ENCODE measurements around the gene SH3RF3.
A peak's percentile ranks its signal among the peaks of the same experiment; 100 is the strongest.

SH3RF3 gene

DNA sequence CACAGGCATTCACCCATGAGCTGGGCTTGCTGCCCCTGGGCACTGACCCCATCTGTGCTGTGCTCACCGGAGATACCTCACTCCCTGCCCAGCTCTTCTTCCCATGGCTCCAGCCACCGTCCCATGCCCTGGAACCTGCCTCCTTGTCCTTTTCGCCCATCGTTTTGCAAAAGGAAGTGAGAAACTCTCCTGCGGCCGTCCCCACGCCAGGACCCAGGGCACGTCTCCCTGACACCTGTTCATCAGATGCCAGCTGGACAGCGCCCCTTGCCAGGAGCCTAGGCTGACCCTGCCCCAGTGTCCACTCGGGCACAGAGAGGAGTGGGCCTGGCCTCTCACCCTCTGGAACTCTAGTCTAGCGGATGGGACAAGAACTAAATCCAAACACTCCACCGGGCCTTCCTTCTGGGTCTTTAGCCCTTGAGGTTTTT is 246.1 kb downstream of the SH3RF3 start:
- DNase-seq (ENCODE audit: low read depth, low spot score) = no peak

- no peak for DNase-seq (ENCODE audit: low read depth, low spot score)
Observed at GRCh38 chr2:109375656-109376055, 246.7 kb downstream of the SH3RF3 start.

DNA sequence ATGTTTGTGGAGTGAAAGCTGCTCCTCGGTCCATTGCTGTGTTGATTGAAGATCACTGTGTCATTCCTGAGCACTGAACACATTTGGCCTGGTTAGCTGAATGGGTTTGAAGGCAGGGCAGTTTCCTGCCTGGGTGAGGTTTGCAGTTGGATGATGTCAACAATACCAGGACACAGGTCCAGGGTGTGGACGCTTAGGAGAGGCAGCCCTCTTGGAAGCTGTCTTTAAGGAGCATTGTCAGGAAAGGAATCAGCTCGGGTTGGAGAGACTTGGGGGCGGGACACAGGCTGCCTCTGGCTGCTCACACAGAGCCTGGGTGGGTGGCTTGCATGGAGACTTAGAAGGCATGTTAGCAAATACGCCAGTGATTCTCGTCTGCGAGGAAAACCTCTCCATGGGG is 247.1 kb downstream of the SH3RF3 start:
- DNase-seq (ENCODE audit: low read depth, low spot score) = no peak

- DNase-seq (ENCODE audit: low read depth, low spot score) = no peak
Observed at GRCh38 chr2:109376796-109377495, 247.9 kb downstream of the SH3RF3 start.

DNA sequence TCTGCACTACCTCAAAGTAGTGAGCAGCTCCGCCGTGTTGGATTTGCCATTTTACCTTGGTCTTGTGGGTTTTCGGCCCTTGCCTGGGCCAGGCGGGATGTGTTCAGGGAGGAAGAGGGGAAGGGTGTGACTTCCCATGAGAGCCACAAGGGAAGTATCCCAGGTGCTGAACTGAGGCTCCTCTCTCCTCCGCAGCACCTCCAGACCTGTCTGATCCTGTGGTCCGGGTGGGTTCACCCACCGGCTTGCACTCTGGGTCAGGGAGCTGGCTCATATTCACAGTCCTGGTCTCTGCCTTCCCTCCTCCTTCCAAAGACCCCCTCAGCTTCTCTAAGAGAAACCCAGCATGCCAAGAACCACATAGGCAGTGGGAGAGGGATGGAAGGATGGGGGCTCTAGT is 249.0 kb downstream of the SH3RF3 start:
- no peak for DNase-seq (ENCODE audit: low read depth, low spot score)

DNA sequence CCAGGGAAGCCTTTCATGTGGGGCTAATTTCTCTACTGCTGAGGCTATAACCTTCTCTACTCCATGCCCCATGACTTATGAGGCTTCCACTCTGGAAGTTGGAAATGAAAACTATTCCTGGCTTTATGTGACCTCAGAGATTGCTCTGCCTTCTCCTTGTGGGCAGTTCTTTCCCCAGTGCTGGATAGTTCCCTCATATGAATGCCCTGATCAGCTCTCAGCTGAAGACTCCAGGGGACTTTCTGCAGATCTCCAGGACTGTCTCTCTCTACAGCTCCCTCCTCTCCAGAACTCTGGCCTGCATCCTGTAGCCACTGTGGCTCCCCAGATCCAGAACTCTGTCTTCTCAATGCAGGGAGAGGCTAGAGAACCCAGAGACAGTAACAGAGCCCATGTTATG is 249.7 kb downstream of the SH3RF3 start:
- DNase-seq (ENCODE audit: low read depth, low spot score) = no peak

- DNase-seq (ENCODE audit: low read depth, low spot score) = no peak
Observed at GRCh38 chr2:109379507-109379906, 250.5 kb downstream of the SH3RF3 start.

- no peak for DNase-seq (ENCODE audit: low read depth, low spot score)
Observed at GRCh38 chr2:109380502-109381326, 251.7 kb downstream of the SH3RF3 start.

DNA sequence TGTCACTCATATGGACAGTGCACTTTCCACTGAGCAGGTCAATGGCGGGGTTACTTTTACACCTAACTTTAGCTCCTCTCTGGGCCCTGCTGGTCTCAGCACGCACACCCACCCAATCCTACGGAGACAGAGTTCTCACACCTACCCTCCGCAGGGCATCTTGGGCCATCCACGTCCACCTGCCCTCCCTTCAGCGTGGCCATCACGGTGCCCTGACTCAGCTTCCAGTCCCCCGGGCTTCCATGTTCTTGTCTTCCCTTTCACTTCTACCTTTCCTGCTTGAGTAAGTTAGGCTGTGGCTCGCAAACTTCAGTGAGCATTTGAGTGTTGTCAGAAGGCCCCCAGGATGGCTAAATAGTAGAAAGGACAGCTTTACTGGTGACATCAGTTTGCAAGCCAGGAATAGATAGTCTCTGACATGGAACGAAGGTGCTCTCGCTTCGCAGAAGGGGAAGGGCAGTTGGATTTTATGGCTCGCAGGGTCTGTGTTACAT is 252.4 kb downstream of the SH3RF3 start:
- DNase-seq (ENCODE audit: low read depth, low spot score) = no peak

GRCh38 chr2:109382226-109382895 is 253.4 kb downstream of the SH3RF3 start:
- no peak for DNase-seq (ENCODE audit: low read depth, low spot score)

- DNase-seq (ENCODE audit: low read depth, low spot score) = no peak
Observed at GRCh38 chr2:109382951-109383350, 253.9 kb downstream of the SH3RF3 start.

DNA sequence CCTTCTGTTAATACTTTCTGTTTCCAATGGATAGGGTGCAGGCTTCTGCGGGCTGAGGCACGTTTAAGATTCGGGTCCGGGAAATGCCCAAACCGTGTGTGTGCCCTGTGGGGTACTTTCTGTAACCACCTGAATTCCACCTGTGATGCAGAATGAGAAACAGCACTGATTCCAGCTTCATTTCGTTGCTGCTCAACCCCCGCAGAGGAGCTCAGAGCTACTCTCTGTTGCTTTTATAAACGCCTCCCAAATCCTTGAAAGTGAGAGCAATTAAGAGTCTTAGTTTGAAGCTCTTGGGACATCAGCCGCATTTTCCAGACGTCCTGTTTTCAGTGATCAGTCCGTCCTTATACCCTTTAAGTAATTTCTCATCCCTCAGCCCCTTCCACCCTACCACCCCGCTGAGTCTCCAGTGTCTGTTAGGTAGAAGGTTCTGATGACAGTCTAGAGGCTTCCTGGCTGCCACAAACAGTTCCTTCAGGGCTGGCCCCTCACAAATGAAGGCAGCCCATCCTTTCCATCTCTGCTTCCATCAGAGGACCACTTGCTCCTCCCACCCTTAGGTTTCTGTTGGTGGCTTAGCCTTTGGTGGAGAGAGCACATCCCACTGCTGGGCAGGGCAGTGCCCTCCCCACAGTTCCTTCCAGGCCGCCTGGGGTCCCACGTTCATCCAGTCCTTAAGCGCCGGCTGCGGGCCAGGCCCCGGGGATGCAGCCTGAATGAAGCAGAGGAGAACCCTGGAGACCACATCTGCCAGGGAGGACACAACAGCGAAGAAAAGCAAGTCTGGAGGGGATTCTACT is 254.7 kb downstream of the SH3RF3 start:
- DNase-seq (ENCODE audit: low read depth, low spot score) = no peak

GRCh38 chr2:109384308-109385271 is 255.6 kb downstream of the SH3RF3 start:
- DNase-seq (ENCODE audit: low read depth, low spot score) = no peak

GRCh38 chr2:109385506-109385905 is 256.5 kb downstream of the SH3RF3 start:
- no peak for DNase-seq (ENCODE audit: low read depth, low spot score)

- DNase-seq (ENCODE audit: low read depth, low spot score) = peak; percentile 40
Observed at GRCh38 chr2:109386004-109386695, 257.1 kb downstream of the SH3RF3 start.

- DNase-seq (ENCODE audit: low read depth, low spot score) = no peak
Observed at GRCh38 chr2:109387221-109387735, 258.3 kb downstream of the SH3RF3 start.

DNA sequence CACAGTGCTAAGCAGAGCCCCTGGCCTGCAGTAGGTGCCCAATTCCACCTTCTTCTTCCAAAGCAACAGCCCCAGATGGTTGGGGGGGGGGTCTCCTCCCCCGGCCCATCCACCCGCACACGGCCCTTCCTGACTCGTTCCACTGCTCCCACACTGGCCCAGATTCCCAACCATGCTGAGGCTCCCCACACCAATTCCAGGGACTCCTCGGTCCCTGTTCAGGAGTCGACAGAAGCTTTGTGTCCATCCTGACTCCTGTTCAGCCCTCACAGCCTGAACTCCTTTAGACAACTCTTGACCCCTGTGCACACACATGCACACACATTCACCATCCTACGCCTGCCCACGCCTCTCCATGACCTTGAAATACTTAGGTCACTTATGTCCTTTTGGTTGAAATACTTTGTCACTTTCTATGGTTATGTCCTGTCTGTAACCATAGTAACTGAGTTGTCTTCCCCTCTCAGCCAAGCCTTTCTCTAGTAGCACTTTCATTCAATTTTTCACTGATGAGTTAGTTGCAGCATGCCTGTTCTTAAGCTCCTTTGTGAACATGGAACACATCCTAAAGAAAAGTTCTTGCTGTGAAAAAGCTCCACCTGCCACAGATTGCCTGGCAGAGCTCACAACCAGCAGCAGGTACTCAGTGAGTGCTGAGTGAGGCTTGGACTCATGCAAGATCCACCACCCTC is 258.9 kb downstream of the SH3RF3 start:
- no peak for DNase-seq (ENCODE audit: low read depth, low spot score)

GRCh38 chr2:109391243-109391642 is 262.2 kb downstream of the SH3RF3 start:
- no peak for DNase-seq (ENCODE audit: low read depth, low spot score)

DNA sequence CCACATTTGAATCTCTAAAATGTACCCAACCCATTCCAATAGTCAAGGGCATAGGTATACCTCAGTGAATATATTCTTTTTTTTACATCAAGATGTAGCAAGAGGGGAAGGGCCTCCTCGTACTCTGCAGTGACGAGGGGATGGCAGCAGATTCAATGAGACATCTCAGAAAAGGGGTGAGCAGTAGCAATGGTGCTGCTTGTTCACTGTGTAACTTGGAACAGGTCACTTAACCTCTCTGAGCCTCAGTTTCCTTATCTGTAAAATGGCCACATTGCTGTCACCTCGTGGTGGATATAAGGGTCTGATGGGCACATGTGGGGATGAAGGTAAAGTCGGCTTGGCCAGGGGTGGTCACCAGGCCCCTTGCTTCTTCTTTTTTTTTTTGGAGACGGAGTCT is 263.1 kb downstream of the SH3RF3 start:
- DNase-seq (ENCODE audit: low read depth, low spot score) = no peak
